ENCODE results near the gene MACROD1. TPM values are rescaled to one million over a fixed set of nuclear protein-coding genes. Genes with fewer than 3 reads are reported as not detected.

MACROD1 gene
- total and polyA plus RNA-seq, 2 of the 13 experiments (the other 11 are each of a cell fraction or from before 2014, with no cell fraction given): 23.1 to 34.5 TPM

DNA sequence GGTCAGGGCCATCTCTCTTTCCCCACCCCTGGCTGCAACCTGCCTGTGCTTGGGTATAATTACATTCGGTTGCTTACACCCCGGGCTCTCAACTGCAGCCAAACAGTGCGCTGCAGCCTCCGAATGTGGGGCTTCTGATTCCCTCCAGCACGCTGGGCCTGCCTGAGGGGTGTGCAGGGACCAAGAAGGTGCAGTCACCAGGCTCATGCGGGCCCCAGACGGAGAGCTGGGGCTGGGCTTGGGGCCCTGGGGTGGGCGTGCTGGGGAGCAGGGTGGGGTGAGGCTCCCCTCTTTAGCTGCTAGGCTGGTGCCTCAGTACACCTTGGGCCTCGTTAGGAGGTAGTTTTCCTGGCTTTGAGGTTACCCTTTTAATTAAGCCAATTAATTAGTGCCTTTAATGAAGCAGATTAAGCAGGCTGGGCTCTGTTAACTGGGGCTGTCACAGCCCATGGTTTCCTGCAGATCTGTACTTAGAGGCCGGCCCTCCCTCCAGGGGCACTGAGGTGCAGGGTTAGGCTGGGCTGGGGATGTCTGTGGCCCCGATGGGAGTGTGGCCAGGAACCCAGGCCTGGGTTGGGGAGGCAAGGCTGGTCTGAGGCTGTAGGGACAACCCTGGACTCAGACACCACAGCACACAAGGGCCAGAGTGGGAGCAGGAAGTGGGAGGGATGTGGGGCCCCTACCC lies 112.8 kb downstream of the MACROD1 start:
- ATAC-seq: no peak
- Histone ChIP-seq H3K79me2 (ENCODE audit: insufficient read depth, low read length) (no peaks in the 10 kb centered on the region), H3K9ac (ENCODE audit: insufficient read depth, low read depth, low read length) (no peak overlapping the region), H3K4me2 (ENCODE audit: low read depth, low read length) (no peak overlapping the region), H3K27ac (ENCODE audit: extremely low read length, insufficient read depth, low read length) (no peak overlapping the region), H3K4me3 (replicated peaks in 1 of 3; ENCODE audit: insufficient read depth in 1 of 3, low read depth in 2 of 3, low read length in 3 of 3) (no peak overlapping the region), H2AFZ (ENCODE audit: low read length) (no peak overlapping the region), H3K9me3 (ENCODE audit: low read length) (no peaks in the 10 kb centered on the region), H4K20me1 (ENCODE audit: insufficient read depth, low read length) (peaks cover 4% of the 10 kb centered on the region), H3K4me1 (ENCODE audit: insufficient read depth, low read length) (peaks cover 10% of the 10 kb centered on the region), H3K36me3 (replicated peaks in 1 of 2; ENCODE audit: control insufficient read depth in 1 of 2, insufficient read depth in 2 of 2, low read length in 2 of 2) (no peaks in the 10 kb centered on the region), H3K27me3 (ENCODE audit: control insufficient read depth in 1 of 2, insufficient read depth in 2 of 2, low read length in 2 of 2) (no peaks in the 10 kb centered on the region)
- WGBS (ENCODE audit: low lambda C conversion rate): 75% methylated on average over 8 of the region's 11 CpGs
- in situ Hi-C loops (cut with HindIII; ENCODE audit: extremely low pct_ligation_motif_present, low pct_unique_long_range_greater_than_20kb) (no loop called here), intact Hi-C loops (cut with micrococcal nuclease; ENCODE audit: unreplicated experiment) (no loop called here)
- ChIA-PET POLR2A (no interaction called here), CTCF (ENCODE audit: low intra/inter-chr PET ratio, low total read pairs) (no interaction called here)
- no peak for FAIRE-seq
- no TSS peak for BruUV-seq (replicated peaks)
- TF ChIP-seq ZNF430 (CRISPR knock-in tag; IDR thresholded peaks at IDR 0.05) (no peak), HNRNPH1 (optimal IDR thresholded peaks at IDR 0.05; ENCODE audit: low read depth, low read length) (no peak), ZNF225 (CRISPR knock-in tag; IDR thresholded peaks at IDR 0.05) (no peak), EP300 (IDR thresholded peaks at IDR 0.05; ENCODE audit: low read depth in 2 of 2, low read length in 2 of 2) (no peak), EP300 (CRISPR knock-in tag; IDR thresholded peaks at IDR 0.05; ENCODE audit: borderline replicate concordance) (no peak), ATM (IDR thresholded peaks at IDR 0.05; ENCODE audit: borderline replicate concordance) (no peak), ZNF619 (CRISPR knock-in tag; IDR thresholded peaks at IDR 0.05) (no peak), ATF7-NPFF (CRISPR knock-in tag; IDR thresholded peaks at IDR 0.05; ENCODE audit: low read depth) (no peak), EED (CRISPR knock-in tag; IDR thresholded peaks at IDR 0.05) (no peak), ZNF136 (CRISPR knock-in tag; IDR thresholded peaks at IDR 0.05; ENCODE audit: low read depth) (no peak), ZNF24 (IDR thresholded peaks at IDR 0.05) (no peak)
- TF ChIP-seq, protein P1, sequence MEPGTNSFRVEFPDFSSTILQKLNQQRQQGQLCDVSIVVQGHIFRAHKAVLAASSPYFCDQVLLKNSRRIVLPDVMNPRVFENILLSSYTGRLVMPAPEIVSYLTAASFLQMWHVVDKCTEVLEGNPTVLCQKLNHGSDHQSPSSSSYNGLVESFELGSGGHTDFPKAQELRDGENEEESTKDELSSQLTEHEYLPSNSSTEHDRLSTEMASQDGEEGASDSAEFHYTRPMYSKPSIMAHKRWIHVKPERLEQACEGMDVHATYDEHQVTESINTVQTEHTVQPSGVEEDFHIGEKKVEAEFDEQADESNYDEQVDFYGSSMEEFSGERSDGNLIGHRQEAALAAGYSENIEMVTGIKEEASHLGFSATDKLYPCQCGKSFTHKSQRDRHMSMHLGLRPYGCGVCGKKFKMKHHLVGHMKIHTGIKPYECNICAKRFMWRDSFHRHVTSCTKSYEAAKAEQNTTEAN (CRISPR knock-in tag; conservative IDR thresholded peaks at IDR 0.05): no peak
- TF ChIP-seq, protein P2, sequence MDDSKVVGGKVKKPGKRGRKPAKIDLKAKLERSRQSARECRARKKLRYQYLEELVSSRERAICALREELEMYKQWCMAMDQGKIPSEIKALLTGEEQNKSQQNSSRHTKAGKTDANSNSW (CRISPR knock-in tag; IDR thresholded peaks at IDR 0.05; ENCODE audit: borderline replicate concordance): no peak
- DNase-seq (ENCODE audit: low spot score): no peak

All from HepG2 (cell line).